Cerebellar nuclear complex (tissue), 1 donor: ENCODE results near the gene CADPS.

Experiments used
- DNase-seq, 2 experiments: peaks; one replicate each; lab custom pipeline; 2025; lab: John Stamatoyannopoulos, UW

The CADPS gene

GRCh38 chr3:62636235-62636826 is 238.9 kb downstream of the CADPS start:
- DNase-seq = no peak

GRCh38 chr3:62632510-62633294 is 242.5 kb downstream of the CADPS start:
- no peak for DNase-seq

DNA sequence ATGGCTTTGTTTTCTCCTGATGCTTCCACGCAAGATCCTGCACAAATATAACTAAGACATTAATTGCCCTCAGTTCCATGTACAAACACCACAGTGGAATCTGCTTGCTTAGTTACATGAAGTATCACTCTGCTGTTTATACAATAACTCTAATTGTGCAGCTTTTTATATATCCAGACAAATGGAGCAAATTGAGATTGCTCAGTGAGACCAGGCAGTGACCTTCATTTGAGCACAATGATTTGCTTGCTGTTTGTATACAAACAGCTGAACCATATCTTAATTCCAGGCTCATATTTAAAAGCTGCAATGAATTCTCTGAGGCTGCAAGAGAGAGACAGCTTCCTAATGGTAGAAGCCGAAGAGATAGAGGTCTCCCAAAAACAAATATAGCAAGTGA is 243.7 kb downstream of the CADPS start:
- no peak for DNase-seq

DNA sequence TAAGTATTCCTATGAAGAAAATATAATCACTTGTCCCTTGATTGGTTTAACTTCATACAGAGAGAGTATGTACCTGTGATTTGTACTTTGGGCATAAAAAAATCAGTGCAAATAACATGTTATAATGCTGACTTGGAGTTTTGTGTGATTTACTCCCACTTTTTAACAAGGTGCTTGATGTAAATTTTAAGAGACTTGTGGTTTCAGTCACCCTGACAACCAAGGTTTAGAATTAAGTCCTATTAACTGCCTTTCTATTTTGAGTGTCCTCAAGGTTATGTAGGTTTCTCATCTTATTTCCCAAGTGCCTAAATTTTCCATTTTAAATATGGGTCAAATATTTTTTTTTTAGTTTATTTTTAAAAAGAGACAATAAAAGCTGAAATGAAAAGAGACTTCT is 244.6 kb downstream of the CADPS start:
- DNase-seq = no peak

GRCh38 chr3:62625268-62625667 is 249.9 kb downstream of the CADPS start:
- DNase-seq = no peak

DNA sequence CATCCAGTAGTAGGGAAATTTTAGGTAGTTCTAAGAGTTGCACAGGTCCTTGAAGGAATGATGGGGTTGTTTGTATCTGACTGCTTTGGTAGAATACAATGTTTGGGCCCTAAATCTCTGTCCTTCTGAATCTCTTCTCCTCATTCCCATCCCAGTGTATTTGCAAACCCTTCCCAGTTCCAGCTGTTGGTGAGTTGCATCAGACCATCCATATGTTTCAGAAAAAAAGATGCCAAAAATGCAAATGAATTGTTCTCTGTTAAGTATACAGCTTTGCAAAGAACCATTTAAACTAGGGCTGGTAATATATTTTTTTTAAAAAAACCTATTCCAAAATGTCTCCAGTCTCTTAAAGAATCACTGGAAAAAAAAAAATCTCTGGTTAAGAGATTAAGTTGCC is 251.0 kb downstream of the CADPS start:
- DNase-seq = no peak

- DNase-seq = no peak
Observed at GRCh38 chr3:62622553-62623174, 252.6 kb downstream of the CADPS start.

- DNase-seq = no peak
Observed at GRCh38 chr3:62621925-62622324, 253.3 kb downstream of the CADPS start.

DNA sequence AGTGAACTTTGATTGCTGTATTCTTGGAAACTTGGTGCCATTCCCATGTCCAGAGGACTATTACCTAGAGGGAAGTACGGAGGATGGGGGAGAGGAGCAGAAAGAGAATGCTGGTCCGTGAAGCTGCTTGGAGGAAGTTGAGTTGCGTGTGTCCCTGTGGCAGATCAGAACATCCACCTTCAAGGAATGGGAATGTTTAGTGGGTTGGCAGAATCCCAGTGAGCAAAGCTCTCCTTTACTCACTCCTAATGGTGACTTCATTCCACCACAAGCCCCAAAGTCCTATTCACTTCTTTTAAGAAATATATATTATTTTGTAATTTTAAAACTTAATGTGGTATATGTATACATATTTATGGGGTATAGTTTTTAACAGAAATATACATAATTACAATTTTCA is 254.0 kb downstream of the CADPS start:
- no peak for DNase-seq

GRCh38 chr3:62615258-62615849 is 259.9 kb downstream of the CADPS start:
- no peak for DNase-seq

GRCh38 chr3:62614527-62614926 is 260.7 kb downstream of the CADPS start:
- no peak for DNase-seq

DNA sequence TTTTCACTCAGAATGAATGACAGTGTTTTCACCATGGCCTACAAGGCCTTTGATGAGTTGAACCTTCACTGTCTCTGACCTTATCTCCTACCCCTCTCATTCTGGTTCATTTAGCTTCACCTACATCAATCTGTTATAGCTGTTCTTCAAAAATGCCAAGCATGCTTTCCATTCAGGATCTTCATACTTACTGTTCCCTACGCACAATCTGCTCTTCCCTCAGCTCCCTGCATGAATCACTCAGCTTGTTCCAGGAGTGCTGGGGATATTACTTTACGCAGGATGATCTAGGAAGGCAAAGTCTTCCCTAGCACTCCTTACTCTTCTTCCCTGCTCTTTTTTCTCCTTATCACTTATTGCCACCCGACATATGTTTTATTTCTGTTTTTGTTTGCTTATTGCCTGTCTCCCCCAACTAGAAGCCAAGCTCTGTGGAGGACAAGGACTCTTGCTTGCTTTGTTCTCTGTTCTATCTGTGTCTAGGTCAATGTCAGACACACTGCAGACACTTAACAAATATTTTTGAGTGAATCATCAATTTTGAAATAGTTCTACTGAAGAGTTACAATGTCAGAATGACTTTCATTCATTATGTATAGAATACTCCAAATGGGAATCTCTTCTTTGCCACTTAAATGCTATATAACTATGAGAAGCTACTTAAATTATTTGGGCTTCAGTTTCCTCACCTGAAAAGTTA is 263.5 kb downstream of the CADPS start:
- no peak for DNase-seq

- DNase-seq = no peak
Observed at GRCh38 chr3:62607287-62608029, 267.8 kb downstream of the CADPS start.

DNA sequence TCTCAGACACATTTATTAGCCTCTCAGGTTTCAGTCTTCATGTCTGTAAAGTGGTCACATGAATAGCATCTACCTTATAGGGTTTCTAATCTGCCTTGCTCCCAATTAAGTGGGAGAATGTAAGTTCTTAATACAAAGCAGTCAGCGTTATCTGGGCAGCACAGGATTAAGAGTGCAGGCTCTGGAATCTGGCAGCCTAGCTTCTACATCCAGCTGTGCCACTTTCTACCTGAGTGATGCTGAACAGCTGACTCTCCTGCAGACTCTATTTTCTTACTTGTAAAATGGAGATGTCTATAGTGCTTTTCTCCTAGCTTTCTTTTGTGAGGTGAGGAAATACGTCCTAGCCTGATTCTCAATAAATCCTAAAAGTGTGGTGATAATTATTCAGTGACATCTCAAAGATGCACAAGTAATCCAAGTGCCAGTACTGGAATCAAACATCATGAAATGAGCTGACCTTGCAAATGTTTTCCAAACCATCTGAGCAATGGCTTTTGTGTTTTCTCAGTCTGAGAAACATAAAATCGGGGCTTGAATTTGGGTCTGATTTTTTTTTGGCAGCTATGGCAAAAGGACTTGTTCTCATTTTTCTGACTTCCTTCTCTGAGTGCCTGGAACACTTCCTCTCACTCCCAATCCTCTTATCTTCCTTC is 269.7 kb downstream of the CADPS start:
- DNase-seq = no peak

- no peak for DNase-seq
Observed at GRCh38 chr3:62604751-62605351, 270.4 kb downstream of the CADPS start.

GRCh38 chr3:62604298-62604697 is 270.9 kb downstream of the CADPS start:
- DNase-seq = no peak

DNA sequence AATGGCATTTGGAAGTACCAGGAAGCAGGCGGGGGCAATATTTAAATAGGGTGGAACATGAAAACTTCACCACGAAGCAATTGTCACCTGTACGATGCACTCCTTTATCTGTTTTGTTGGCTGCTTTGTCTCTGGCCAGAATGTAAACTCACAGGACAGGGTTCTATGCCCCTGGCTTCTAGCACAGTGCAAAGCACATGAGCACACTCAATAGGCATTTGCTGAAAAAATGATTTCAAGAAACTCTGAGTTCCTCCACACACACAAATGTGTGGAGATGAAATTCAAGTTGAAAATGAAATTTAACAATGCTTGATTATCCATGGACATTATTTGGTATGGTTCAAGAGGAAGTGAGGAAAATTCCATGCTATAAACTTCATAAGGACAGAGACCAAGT is 272.2 kb downstream of the CADPS start:
- no peak for DNase-seq

DNA sequence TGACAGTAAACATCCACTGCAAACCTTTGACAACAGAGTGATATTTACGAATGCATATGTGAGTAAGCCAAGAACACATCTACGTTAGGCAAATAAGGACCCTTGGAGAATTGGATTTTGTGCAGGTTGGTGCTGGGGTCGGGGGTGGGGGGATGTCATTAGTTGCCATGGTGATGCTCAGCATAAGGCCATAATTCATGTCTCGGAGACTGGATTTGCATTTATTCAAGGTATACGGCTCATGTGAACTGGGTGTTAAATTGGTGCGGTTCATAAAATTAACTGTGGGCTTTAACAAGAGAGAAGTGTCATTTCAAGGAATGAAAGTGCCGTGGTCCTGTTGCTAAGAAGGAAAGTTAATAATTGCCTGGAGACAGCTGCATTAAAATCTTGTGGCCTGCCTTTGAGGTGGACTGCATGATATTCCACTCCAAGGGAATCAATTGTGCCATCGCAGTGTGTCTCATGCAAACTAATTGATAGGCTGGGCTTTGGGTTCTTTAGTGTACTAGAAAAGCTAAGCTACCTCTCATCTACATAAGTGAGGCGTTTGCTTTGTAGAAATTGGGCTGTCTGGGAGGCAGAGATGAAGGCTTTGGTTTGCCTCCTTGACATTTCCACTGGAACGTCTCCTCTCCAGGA is 273.0 kb downstream of the CADPS start:
- DNase-seq = no peak

- DNase-seq = no peak
Observed at GRCh38 chr3:62601238-62602070, 273.8 kb downstream of the CADPS start.
